ENCODE results near the gene MYG1. TPM values are rescaled to one million over a fixed set of nuclear protein-coding genes. Genes with fewer than 3 reads are reported as not detected.

MYG1 gene
- total RNA-seq, 2 donors from 2014 or later = 48.1 to 75.4 TPM

- intact Hi-C loops (cut with DNase I) = no loop called here
- H3K9me3 ChIP-seq = no peaks in the 10 kb centered on the region
- H3K4me1 ChIP-seq (replicated peaks) = no peaks in the 10 kb centered on the region
- no peak overlapping the region for H3K4me3 ChIP-seq
- no peak overlapping the region for H3K27ac ChIP-seq
- DNase-seq (ENCODE audit: low spot score) = no peak
- peaks cover 10% of the 10 kb centered on the region for H3K27me3 ChIP-seq (replicated peaks; ENCODE audit: insufficient read depth)
- TF ChIP-seq POLR2A (IDR thresholded peaks at IDR 0.05) (no peak), POLR2AphosphoS5 (IDR thresholded peaks at IDR 0.05) (no peak)
- TF ChIP-seq, protein P1, sequence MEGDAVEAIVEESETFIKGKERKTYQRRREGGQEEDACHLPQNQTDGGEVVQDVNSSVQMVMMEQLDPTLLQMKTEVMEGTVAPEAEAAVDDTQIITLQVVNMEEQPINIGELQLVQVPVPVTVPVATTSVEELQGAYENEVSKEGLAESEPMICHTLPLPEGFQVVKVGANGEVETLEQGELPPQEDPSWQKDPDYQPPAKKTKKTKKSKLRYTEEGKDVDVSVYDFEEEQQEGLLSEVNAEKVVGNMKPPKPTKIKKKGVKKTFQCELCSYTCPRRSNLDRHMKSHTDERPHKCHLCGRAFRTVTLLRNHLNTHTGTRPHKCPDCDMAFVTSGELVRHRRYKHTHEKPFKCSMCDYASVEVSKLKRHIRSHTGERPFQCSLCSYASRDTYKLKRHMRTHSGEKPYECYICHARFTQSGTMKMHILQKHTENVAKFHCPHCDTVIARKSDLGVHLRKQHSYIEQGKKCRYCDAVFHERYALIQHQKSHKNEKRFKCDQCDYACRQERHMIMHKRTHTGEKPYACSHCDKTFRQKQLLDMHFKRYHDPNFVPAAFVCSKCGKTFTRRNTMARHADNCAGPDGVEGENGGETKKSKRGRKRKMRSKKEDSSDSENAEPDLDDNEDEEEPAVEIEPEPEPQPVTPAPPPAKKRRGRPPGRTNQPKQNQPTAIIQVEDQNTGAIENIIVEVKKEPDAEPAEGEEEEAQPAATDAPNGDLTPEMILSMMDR (IDR thresholded peaks at IDR 0.05) = no peak
- H3K36me3 ChIP-seq = no peaks in the 10 kb centered on the region
- 85% methylated on average over 8 of the region's 8 CpGs for WGBS
These were observed 35.3 kb downstream of the MYG1 start for GRCh38 chr12:53334822-53335221.

- DNase-seq (ENCODE audit: low spot score) = no peak
- 54% methylated on average over 14 of the region's 15 CpGs for WGBS
- H3K27me3 ChIP-seq (replicated peaks; ENCODE audit: insufficient read depth) = peaks cover 10% of the 10 kb centered on the region
- H3K9me3 ChIP-seq = no peaks in the 10 kb centered on the region
- no peaks in the 10 kb centered on the region for H3K4me1 ChIP-seq (replicated peaks)
- no peak within 1 kb of the TSS for H3K27ac ChIP-seq
- H3K4me3 ChIP-seq = no peak within 1 kb of the TSS
- TF ChIP-seq POLR2A (IDR thresholded peaks at IDR 0.05) (no peak), POLR2AphosphoS5 (IDR thresholded peaks at IDR 0.05) (no peak)
- TF ChIP-seq, protein P1 (IDR thresholded peaks at IDR 0.05) = no peak
- intact Hi-C loops (cut with DNase I) = no loop called here
- no peaks in the 10 kb centered on the region for H3K36me3 ChIP-seq
These were observed 36.7 kb downstream of the MYG1 start, which contains the start of gene SP7 for GRCh38 chr12:53336181-53336681. SP7 (minus strand) TSS chr12:53336354; CDS start chr12:53335646, 708 bp downstream.

DNA sequence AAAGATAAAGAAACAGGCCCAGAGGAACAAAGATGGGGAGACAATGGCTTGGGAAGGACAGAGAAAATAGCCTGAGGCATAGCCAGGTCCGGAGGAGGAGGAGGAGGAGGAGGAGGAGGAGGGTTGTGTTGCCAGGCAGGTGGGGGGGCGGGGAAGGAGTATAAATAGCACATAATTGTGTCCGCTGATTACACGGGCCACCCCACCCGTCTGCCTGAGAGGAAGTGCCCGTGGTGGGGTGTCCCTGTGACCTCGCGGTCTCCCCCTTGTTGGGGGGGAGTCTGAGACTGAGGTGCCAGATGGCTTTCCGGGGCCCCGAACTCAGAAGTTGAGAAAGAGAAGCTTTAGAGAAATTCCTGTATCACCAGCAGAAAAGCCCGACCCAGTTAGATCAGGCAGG lies 38.5 kb downstream of the MYG1 start:
- TF ChIP-seq POLR2A (IDR thresholded peaks at IDR 0.05) = no peak
- TF ChIP-seq, protein P1 (IDR thresholded peaks at IDR 0.05) = no peak
- TF ChIP-seq POLR2AphosphoS5 (IDR thresholded peaks at IDR 0.05) = no peak
- Histone ChIP-seq H3K27me3 (replicated peaks; ENCODE audit: insufficient read depth) (peaks cover 10% of the 10 kb centered on the region), H3K9me3 (no peaks in the 10 kb centered on the region), H3K4me1 (replicated peaks) (no peaks in the 10 kb centered on the region), H3K27ac (no peak overlapping the region), H3K36me3 (no peaks in the 10 kb centered on the region), H3K4me3 (no peak overlapping the region)
- no peak for DNase-seq (ENCODE audit: low spot score)
- 23% methylated on average over 11 of the region's 11 CpGs for WGBS
- intact Hi-C loops (cut with DNase I) = no loop called here

DNA sequence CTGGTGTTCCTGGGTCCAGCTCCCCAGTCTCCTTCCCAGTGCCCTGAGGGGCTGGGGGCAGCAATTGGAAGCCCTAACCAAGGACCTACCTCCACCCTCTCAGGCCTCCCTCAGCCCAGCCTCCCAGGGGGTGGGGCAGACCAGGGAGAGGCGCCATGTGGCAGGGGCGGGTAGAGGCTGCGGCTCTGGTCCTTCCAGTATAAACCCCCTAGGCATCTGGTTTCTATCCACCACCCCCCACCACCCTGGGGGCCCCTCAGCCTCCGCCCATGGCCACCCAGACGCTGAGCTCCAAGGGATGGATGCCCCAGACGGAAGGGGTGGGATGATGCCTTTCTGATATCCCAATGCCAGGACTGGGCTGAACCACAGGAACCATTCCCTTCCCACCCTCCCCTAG lies 39.4 kb downstream of the MYG1 start:
- H3K36me3 ChIP-seq = no peaks in the 10 kb centered on the region
- no peak overlapping the region for H3K27ac ChIP-seq
- no peak for DNase-seq (ENCODE audit: low spot score)
- peaks cover 10% of the 10 kb centered on the region for H3K27me3 ChIP-seq (replicated peaks; ENCODE audit: insufficient read depth)
- no peaks in the 10 kb centered on the region for H3K9me3 ChIP-seq
- no peak overlapping the region for H3K4me3 ChIP-seq
- 27% methylated on average over 6 of the region's 6 CpGs for WGBS
- TF ChIP-seq POLR2AphosphoS5 (IDR thresholded peaks at IDR 0.05) = no peak
- TF ChIP-seq, protein P1 (IDR thresholded peaks at IDR 0.05) = no peak
- TF ChIP-seq POLR2A (IDR thresholded peaks at IDR 0.05) = no peak
- intact Hi-C loops (cut with DNase I) = no loop called here
- no peaks in the 10 kb centered on the region for H3K4me1 ChIP-seq (replicated peaks)

DNA sequence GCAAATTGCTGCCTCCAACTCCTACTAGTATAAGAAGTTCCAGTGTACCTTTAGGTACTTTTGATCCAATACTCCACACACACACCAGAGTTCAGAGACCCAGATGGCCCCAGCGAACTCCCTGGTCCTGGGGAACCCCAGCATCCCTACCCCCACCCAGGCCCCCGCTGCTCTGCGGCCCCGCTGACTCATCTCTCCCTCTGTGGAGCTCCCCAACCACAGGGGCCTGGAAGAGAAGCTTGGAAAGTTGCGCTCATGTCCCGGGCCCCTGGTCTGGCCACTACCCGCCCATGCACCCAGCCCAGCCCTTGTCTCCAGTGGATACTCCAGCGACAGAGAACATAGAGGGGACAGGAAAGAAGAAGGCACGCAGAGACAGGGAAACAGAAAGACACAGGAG lies 40.9 kb downstream of the MYG1 start:
- Histone ChIP-seq H3K9me3 (no peaks in the 10 kb centered on the region), H3K4me1 (replicated peaks) (no peaks in the 10 kb centered on the region), H3K27me3 (replicated peaks; ENCODE audit: insufficient read depth) (peaks cover 10% of the 10 kb centered on the region), H3K4me3 (no peak overlapping the region), H3K27ac (no peak overlapping the region), H3K36me3 (no peaks in the 10 kb centered on the region)
- TF ChIP-seq, protein P1 (IDR thresholded peaks at IDR 0.05) = no peak
- TF ChIP-seq POLR2A (IDR thresholded peaks at IDR 0.05) = no peak
- TF ChIP-seq POLR2AphosphoS5 (IDR thresholded peaks at IDR 0.05) = no peak
- intact Hi-C loops (cut with DNase I) = no loop called here
- no peak for DNase-seq (ENCODE audit: low spot score)
- 86% methylated on average over 9 of the region's 9 CpGs for WGBS

Measured in prostate gland (tissue), 2 donors.